Effector memory CD8-positive, alpha-beta T cell (primary cell): ENCODE data around the gene TBC1D22A.

ENCODE experiments used
- ATAC-seq: fragments of 150-1000 bp; cut with Tn5 transposase; replicated peaks from 2 replicates; pipeline ENCODE4 v1.10.0; 2021; ENCODE audit warnings: mild to moderate bottlenecking, moderate library complexity
- DNase-seq, 3 experiments: peaks; one replicate each; pipeline ENCODE4 v3.0.0; 2021
- H3K27ac Mint-ChIP-seq, 2 donors: one replicate each; pipeline ENCODE4 v1.8.0; 2022; ENCODE audit warnings: mild to moderate bottlenecking in 2 of 2, mixed read lengths in 2 of 2, moderate library complexity in 2 of 2
- H3K27me3 Mint-ChIP-seq, 2 donors: one replicate each; pipeline ENCODE4 v1.8.0; 2022; ENCODE audit warnings: mixed read lengths in 2 of 2
- H3K36me3 Mint-ChIP-seq: one replicate; pipeline ENCODE4 v1.8.0; 2022; ENCODE audit warnings: mild to moderate bottlenecking, moderate library complexity, mixed read lengths; ENCODE audit not compliant: insufficient read depth
- H3K4me1 Mint-ChIP-seq, 2 donors: one replicate each; pipeline ENCODE4 v1.8.0; 2022; ENCODE audit warnings: low read depth in 2 of 2, mixed read lengths in 2 of 2
- H3K4me3 Mint-ChIP-seq, 2 donors: one replicate each; pipeline ENCODE4 v1.8.0; 2022; ENCODE audit warnings: mild to moderate bottlenecking in 2 of 2, mixed read lengths in 2 of 2, moderate library complexity in 2 of 2
- H3K9me3 Mint-ChIP-seq, 2 donors: one replicate each; pipeline ENCODE4 v1.8.0; 2022; ENCODE audit warnings: mixed read lengths in 2 of 2

Gene TBC1D22A

GRCh38 chr22:47197773-47198500 is 435.5 kb downstream of the TBC1D22A start:
- Mint-ChIP-seq H3K36me3 (peaks cover 9% of the 10 kb centered on the region), H3K27ac (no peak overlapping the region), H3K4me1 (no peaks in the 10 kb centered on the region), H3K9me3 (no peaks in the 10 kb centered on the region), H3K27me3 (peaks cover 0 to 10% of the 10 kb centered on the region in 2 donors), H3K4me3 (no peak overlapping the region)
- DNase-seq (no peak), ATAC-seq (no peak)

GRCh38 chr22:47198801-47199251 is 436.4 kb downstream of the TBC1D22A start:
- no peak for ATAC-seq
- H3K9me3 Mint-ChIP-seq, result no peaks in the 10 kb centered on the region
- peaks cover 9% of the 10 kb centered on the region for H3K36me3 Mint-ChIP-seq
- no peak for DNase-seq
- no peak overlapping the region for H3K27ac Mint-ChIP-seq
- H3K27me3 Mint-ChIP-seq, result peaks cover 0 to 15% of the 10 kb centered on the region in 2 donors
- H3K4me1 Mint-ChIP-seq, result no peaks in the 10 kb centered on the region
- no peak overlapping the region for H3K4me3 Mint-ChIP-seq

- no peak for DNase-seq
Observed at GRCh38 chr22:47199261-47199978, 437.0 kb downstream of the TBC1D22A start.

GRCh38 chr22:47199979-47200272 is 437.5 kb downstream of the TBC1D22A start:
- no peak for DNase-seq
- H3K4me1 Mint-ChIP-seq, result no peaks in the 10 kb centered on the region
- H3K27me3 Mint-ChIP-seq, result peaks cover 0 to 26% of the 10 kb centered on the region in 2 donors
- H3K4me3 Mint-ChIP-seq, result no peak overlapping the region
- peaks cover 9% of the 10 kb centered on the region for H3K36me3 Mint-ChIP-seq
- no peaks in the 10 kb centered on the region for H3K9me3 Mint-ChIP-seq
- no peak for ATAC-seq
- no peak overlapping the region for H3K27ac Mint-ChIP-seq

More at GRCh38 chr22:47199261-47199978, 437.0 kb downstream of the TBC1D22A start:
- Mint-ChIP-seq H3K27me3 (peaks cover 0 to 21% of the 10 kb centered on the region in 2 donors), H3K36me3 (peaks cover 9% of the 10 kb centered on the region), H3K9me3 (no peaks in the 10 kb centered on the region), H3K4me3 (no peak overlapping the region), H3K4me1 (no peaks in the 10 kb centered on the region), H3K27ac (no peak overlapping the region)
- ATAC-seq, result no peak

- no peak overlapping the region for H3K27ac Mint-ChIP-seq
- no peak for DNase-seq
- H3K4me1 Mint-ChIP-seq, result no peaks in the 10 kb centered on the region
- peaks cover 6% of the 10 kb centered on the region for H3K36me3 Mint-ChIP-seq
- no peaks in the 10 kb centered on the region for H3K9me3 Mint-ChIP-seq
- no peak overlapping the region for H3K4me3 Mint-ChIP-seq
- no peak for ATAC-seq
- peaks cover 0 to 32% of the 10 kb centered on the region in 2 donors for H3K27me3 Mint-ChIP-seq
Observed at GRCh38 chr22:47200273-47201051, 438.0 kb downstream of the TBC1D22A start.

GRCh38 chr22:47201186-47201995 is 438.9 kb downstream of the TBC1D22A start:
- Mint-ChIP-seq H3K9me3 (no peaks in the 10 kb centered on the region), H3K4me3 (no peak overlapping the region), H3K27ac (no peak overlapping the region), H3K36me3 (no peaks in the 10 kb centered on the region), H3K27me3 (peaks cover 0 to 35% of the 10 kb centered on the region in 2 donors), H3K4me1 (no peaks in the 10 kb centered on the region)
- ATAC-seq (no peak), DNase-seq (no peak)

GRCh38 chr22:47201996-47202818 is 439.8 kb downstream of the TBC1D22A start:
- Mint-ChIP-seq H3K4me1 (no peaks in the 10 kb centered on the region), H3K36me3 (no peaks in the 10 kb centered on the region), H3K9me3 (no peaks in the 10 kb centered on the region), H3K27ac (no peak overlapping the region), H3K27me3 (peaks cover 0 to 35% of the 10 kb centered on the region in 2 donors), H3K4me3 (no peak overlapping the region)
- ATAC-seq (no peak), DNase-seq (no peak)

- Mint-ChIP-seq H3K27ac (no peak overlapping the region), H3K4me3 (no peak overlapping the region), H3K27me3 (peaks cover 0 to 35% of the 10 kb centered on the region in 2 donors), H3K9me3 (no peaks in the 10 kb centered on the region), H3K36me3 (no peaks in the 10 kb centered on the region), H3K4me1 (no peaks in the 10 kb centered on the region)
- no peak for ATAC-seq
- no peak for DNase-seq
Observed at GRCh38 chr22:47202819-47203553, 440.5 kb downstream of the TBC1D22A start.

GRCh38 chr22:47203554-47203991 is 441.1 kb downstream of the TBC1D22A start:
- ATAC-seq (no peak), DNase-seq (no peak)
- Mint-ChIP-seq H3K9me3 (no peaks in the 10 kb centered on the region), H3K27ac (no peak overlapping the region), H3K4me1 (no peaks in the 10 kb centered on the region), H3K4me3 (no peak overlapping the region), H3K36me3 (no peaks in the 10 kb centered on the region), H3K27me3 (peaks cover 0 to 35% of the 10 kb centered on the region in 2 donors)

GRCh38 chr22:47204002-47204979 is 441.8 kb downstream of the TBC1D22A start:
- no peaks in the 10 kb centered on the region for H3K9me3 Mint-ChIP-seq
- H3K27me3 Mint-ChIP-seq, result peaks cover 0 to 35% of the 10 kb centered on the region in 2 donors
- H3K4me3 Mint-ChIP-seq, result no peak overlapping the region
- no peaks in the 10 kb centered on the region for H3K4me1 Mint-ChIP-seq
- no peak overlapping the region for H3K27ac Mint-ChIP-seq
- ATAC-seq (no peak), DNase-seq (no peak)
- H3K36me3 Mint-ChIP-seq, result no peaks in the 10 kb centered on the region

GRCh38 chr22:47205081-47205491 is 442.6 kb downstream of the TBC1D22A start:
- Mint-ChIP-seq H3K36me3 (peaks cover 2% of the 10 kb centered on the region), H3K27me3 (peaks cover 0 to 35% of the 10 kb centered on the region in 2 donors)
- DNase-seq, result no peak

More at GRCh38 chr22:47205081-47205491, 442.6 kb downstream of the TBC1D22A start:
- ATAC-seq, result no peak
- H3K9me3 Mint-ChIP-seq, result no peaks in the 10 kb centered on the region
- no peak overlapping the region for H3K27ac Mint-ChIP-seq
- H3K4me1 Mint-ChIP-seq, result no peaks in the 10 kb centered on the region
- no peak overlapping the region for H3K4me3 Mint-ChIP-seq
